HEK293 (cell line): ENCODE data around the gene S100A14.

Experiments used
- BCL11B ChIP-seq: fragments of 450-650 bp; formaldehyde crosslinking; IDR thresholded peaks from 2 replicates; pipeline ENCODE4 v1.5.1; 2016; ENCODE audit warnings: low read depth, missing biosample characterization, missing genetic modification characterization
- EGR2 ChIP-seq: fragments of 450-650 bp; formaldehyde crosslinking; IDR thresholded peaks from 2 replicates; pipeline ENCODE4 v1.5.1; 2016; ENCODE audit warnings: low read depth, missing biosample characterization, missing genetic modification characterization
- GLI4 ChIP-seq: fragments of 450-650 bp; formaldehyde crosslinking; IDR thresholded peaks from 2 replicates; pipeline ENCODE4 v1.5.1; 2016; ENCODE audit warnings: missing biosample characterization, missing genetic modification characterization
- KLF17 ChIP-seq: fragments of 450-650 bp; formaldehyde crosslinking; IDR thresholded peaks from 2 replicates; pipeline ENCODE4 v1.5.1; 2016; ENCODE audit warnings: missing biosample characterization, missing genetic modification characterization
- KLF8 ChIP-seq: fragments of 450-650 bp; formaldehyde crosslinking; IDR thresholded peaks from 2 replicates; pipeline ENCODE4 v1.5.1; 2016; ENCODE audit warnings: missing biosample characterization, missing genetic modification characterization
- OSR2 ChIP-seq: fragments of 450-650 bp; formaldehyde crosslinking; IDR thresholded peaks from 2 replicates; pipeline ENCODE4 v1.5.1; 2016; ENCODE audit warnings: missing biosample characterization, missing genetic modification characterization
- RBAK ChIP-seq: fragments of 450-650 bp; formaldehyde crosslinking; IDR thresholded peaks from 2 replicates; pipeline ENCODE4 v1.5.1; 2016; ENCODE audit warnings: missing biosample characterization, missing genetic modification characterization
- SP3 ChIP-seq: fragments of 450-650 bp; formaldehyde crosslinking; IDR thresholded peaks from 2 replicates; pipeline ENCODE4 v1.5.1; 2016; ENCODE audit warnings: missing biosample characterization, missing genetic modification characterization
- SP7 ChIP-seq: fragments of 450-650 bp; formaldehyde crosslinking; IDR thresholded peaks from 2 replicates; pipeline ENCODE4 v1.5.1; 2016; ENCODE audit warnings: missing biosample characterization, missing genetic modification characterization
- ZBTB10 ChIP-seq: fragments of 450-650 bp; formaldehyde crosslinking; IDR thresholded peaks from 2 replicates; pipeline ENCODE4 v1.5.1; 2016; ENCODE audit warnings: missing biosample characterization, missing genetic modification characterization
- ZBTB21 ChIP-seq: fragments of 450-650 bp; formaldehyde crosslinking; IDR thresholded peaks from 2 replicates; pipeline ENCODE4 v1.5.1; 2017; ENCODE audit warnings: missing biosample characterization, missing genetic modification characterization
- ZBTB48 ChIP-seq: fragments of 450-650 bp; formaldehyde crosslinking; IDR thresholded peaks from 2 replicates; pipeline ENCODE4 v1.5.1; 2016; ENCODE audit warnings: missing biosample characterization, missing genetic modification characterization
- ZBTB8A ChIP-seq: fragments of 450-650 bp; formaldehyde crosslinking; IDR thresholded peaks from 2 replicates; pipeline ENCODE4 v1.5.1; 2016; ENCODE audit warnings: missing biosample characterization, missing genetic modification characterization
- ZFHX2 ChIP-seq: fragments of 450-650 bp; formaldehyde crosslinking; conservative IDR thresholded peaks from 2 replicates; pipeline ENCODE4 v1.5.1; 2016; ENCODE audit warnings: missing biosample characterization, missing genetic modification characterization
- ZNF121 ChIP-seq: fragments of 450-650 bp; formaldehyde crosslinking; IDR thresholded peaks from 2 replicates; pipeline ENCODE4 v1.5.1; 2016; ENCODE audit warnings: missing biosample characterization, missing genetic modification characterization
- ZNF157 ChIP-seq: fragments of 450-650 bp; formaldehyde crosslinking; IDR thresholded peaks from 2 replicates; pipeline ENCODE4 v1.5.1; 2016; ENCODE audit warnings: missing biosample characterization, missing genetic modification characterization
- ZNF18 ChIP-seq: fragments of 450-650 bp; formaldehyde crosslinking; IDR thresholded peaks from 2 replicates; pipeline ENCODE4 v1.5.1; 2016; ENCODE audit warnings: missing biosample characterization, missing genetic modification characterization
- ZNF184 ChIP-seq: fragments of 450-650 bp; IDR thresholded peaks from 2 replicates; pipeline ENCODE4 v1.5.1; 2018; ENCODE audit warnings: missing biosample characterization, mild to moderate bottlenecking, missing genetic modification characterization
- ZNF19 ChIP-seq: fragments of 450-650 bp; formaldehyde crosslinking; IDR thresholded peaks from 2 replicates; pipeline ENCODE4; 2016; ENCODE audit warnings: missing biosample characterization, missing genetic modification characterization, low read depth
- ZNF221 ChIP-seq: fragments of 450-650 bp; formaldehyde crosslinking; IDR thresholded peaks from 2 replicates; pipeline ENCODE4 v1.5.1; 2017; ENCODE audit warnings: missing biosample characterization, missing genetic modification characterization, borderline replicate concordance
- ZNF266 ChIP-seq: fragments of 450-650 bp; formaldehyde crosslinking; IDR thresholded peaks from 2 replicates; pipeline ENCODE4 v1.5.1; 2016; ENCODE audit warnings: missing biosample characterization, missing genetic modification characterization, low read depth
- ZNF324 ChIP-seq: fragments of 450-650 bp; formaldehyde crosslinking; IDR thresholded peaks from 2 replicates; pipeline ENCODE4 v1.5.1; 2016; ENCODE audit warnings: missing biosample characterization, missing genetic modification characterization
- ZNF473 ChIP-seq: fragments of 450-650 bp; formaldehyde crosslinking; IDR thresholded peaks from 2 replicates; pipeline ENCODE4 v1.5.1; 2017; ENCODE audit warnings: missing biosample characterization, missing genetic modification characterization
- ZNF488 ChIP-seq: fragments of 450-650 bp; formaldehyde crosslinking; IDR thresholded peaks from 2 replicates; pipeline ENCODE4 v1.5.1; 2016; ENCODE audit warnings: missing biosample characterization, missing genetic modification characterization
- ZNF521 ChIP-seq: fragments of 450-650 bp; formaldehyde crosslinking; IDR thresholded peaks from 2 replicates; pipeline ENCODE4 v1.5.1; 2017; ENCODE audit warnings: missing biosample characterization, mild to moderate bottlenecking, missing genetic modification characterization
- ZNF560 ChIP-seq: fragments of 450-650 bp; formaldehyde crosslinking; IDR thresholded peaks from 2 replicates; pipeline ENCODE4 v1.5.1; 2017; ENCODE audit warnings: missing biosample characterization, missing genetic modification characterization, borderline replicate concordance
- ZNF561 ChIP-seq: fragments of 450-650 bp; IDR thresholded peaks from 2 replicates; pipeline ENCODE4 v1.5.1; 2018; ENCODE audit warnings: missing biosample characterization, missing genetic modification characterization, borderline replicate concordance
- ZNF623 ChIP-seq: fragments of 450-650 bp; formaldehyde crosslinking; IDR thresholded peaks from 2 replicates; pipeline ENCODE4 v1.5.1; 2016; ENCODE audit warnings: missing biosample characterization, missing genetic modification characterization
- ZNF629 ChIP-seq: fragments of 450-650 bp; formaldehyde crosslinking; IDR thresholded peaks from 2 replicates; pipeline ENCODE4 v1.5.1; 2017; ENCODE audit warnings: missing biosample characterization, missing genetic modification characterization
- ZNF654 ChIP-seq: fragments of 450-650 bp; formaldehyde crosslinking; IDR thresholded peaks from 2 replicates; pipeline ENCODE4 v1.5.1; 2016; ENCODE audit warnings: low read depth, missing biosample characterization, missing genetic modification characterization
- ZNF664 ChIP-seq: fragments of 450-650 bp; formaldehyde crosslinking; IDR thresholded peaks from 2 replicates; pipeline ENCODE4 v1.5.1; 2016; ENCODE audit warnings: missing biosample characterization, missing genetic modification characterization
- ZNF776 ChIP-seq: fragments of 450-650 bp; formaldehyde crosslinking; IDR thresholded peaks from 2 replicates; pipeline ENCODE4 v1.5.0; 2017; ENCODE audit warnings: missing biosample characterization, missing genetic modification characterization, borderline replicate concordance
- ZNF791 ChIP-seq: fragments of 450-650 bp; formaldehyde crosslinking; IDR thresholded peaks from 2 replicates; pipeline ENCODE4 v1.5.1; 2016; ENCODE audit warnings: missing biosample characterization, missing genetic modification characterization
- ZSCAN18 ChIP-seq: fragments of 450-650 bp; formaldehyde crosslinking; IDR thresholded peaks from 2 replicates; pipeline ENCODE4 v1.5.1; 2016; ENCODE audit warnings: missing biosample characterization, missing genetic modification characterization
- ZXDB ChIP-seq: fragments of 450-650 bp; formaldehyde crosslinking; IDR thresholded peaks from 2 replicates; pipeline ENCODE4 v1.5.1; 2016; ENCODE audit warnings: missing biosample characterization, missing genetic modification characterization

Gene S100A14

DNA sequence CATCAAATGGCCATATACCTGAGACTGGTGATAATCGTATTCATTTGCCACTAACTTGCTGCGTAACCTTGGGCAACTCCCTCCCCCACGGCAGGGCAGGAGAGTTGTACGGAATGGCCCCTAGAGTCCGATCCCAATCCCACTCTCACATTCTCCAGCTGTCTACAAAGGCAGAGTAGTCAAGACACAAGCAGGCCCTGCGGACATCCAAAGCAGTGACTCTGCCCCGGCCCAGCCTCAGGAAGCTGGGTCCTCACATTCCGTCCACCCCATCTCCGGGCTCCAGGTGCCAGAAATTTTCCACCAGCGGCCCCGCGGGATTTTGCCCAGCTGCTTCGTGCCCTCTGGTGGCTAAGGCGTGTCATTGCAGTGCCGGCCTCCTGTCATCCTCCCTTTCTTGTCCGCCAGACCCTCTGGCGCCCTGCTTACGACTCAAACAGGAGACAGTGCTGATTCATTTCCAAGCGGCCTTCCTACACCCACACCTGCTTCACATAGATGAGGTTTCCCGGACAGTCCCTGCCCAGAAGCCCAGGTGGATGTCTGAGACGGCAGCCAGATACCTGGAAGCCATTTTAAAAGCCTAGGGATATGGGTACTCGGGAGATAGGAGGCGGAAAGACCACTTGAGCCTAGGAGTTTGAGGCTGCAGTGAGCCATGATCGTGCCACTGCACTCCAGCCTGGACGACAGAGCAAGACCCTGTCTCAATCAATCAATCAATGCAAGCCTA lies 47.6 kb downstream of the S100A14 start (continued):
- TF ChIP-seq ZSCAN18 (tag by site-specific recombination) (no peak), ZXDB (tag by site-specific recombination) (no peak), ZNF157 (no peak), ZNF654 (tag by site-specific recombination) (peak; percentile 90), ZNF623 (tag by site-specific recombination) (no peak), ZNF473 (no peak), ZNF560 (no peak), ZNF776 (tag by site-specific recombination) (no peak), SP3 (no peak; the same call in 1 of the 2 replicates), ZNF184 (tag by site-specific recombination) (no peak), RBAK (tag by site-specific recombination) (no peak), ZNF521 (no peak), ZNF266 (no peak), BCL11B (tag by site-specific recombination) (0 out of 2 replicates have a peak, but pooled peaks have one; percentile 31), ZBTB10 (no peak), EGR2 (tag by site-specific recombination) (no peak), ZFHX2 (no peak; the same call in 1 of the 2 replicates), ZNF629 (tag by site-specific recombination) (peak; percentile 28), SP7 (tag by site-specific recombination) (peak; percentile 47), GLI4 (tag by site-specific recombination) (no peak), ZBTB21 (no peak), ZNF488 (tag by site-specific recombination) (no peak), KLF17 (peak; percentile 69), OSR2 (tag by site-specific recombination) (no peak), ZNF221 (tag by site-specific recombination) (no peak), ZBTB48 (tag by site-specific recombination) (peak; percentile 12; the same call in 1 of the 2 replicates), ZNF791 (tag by site-specific recombination) (no peak), ZNF18 (tag by site-specific recombination) (no peak), KLF8 (tag by site-specific recombination) (peak; percentile 67; the same call in 1 of the 2 replicates), ZNF19 (tag by site-specific recombination) (no peak), ZNF664 (tag by site-specific recombination) (no peak), ZNF121 (no peak), ZBTB8A (tag by site-specific recombination) (peak; percentile 38; the same call in 1 of the 2 replicates), ZNF561 (no peak; the same call in 1 of the 2 replicates), ZNF324 (tag by site-specific recombination) (no peak)
